K562 (cell line): ENCODE measurements around the gene GAPVD1.

ENCODE experiments used
- ATF7 ChIP-seq: fragments of 450-650 bp; IDR thresholded peaks from 2 replicates; pipeline ENCODE4 v1.7.1; 2014; ENCODE audit warnings: mild to moderate bottlenecking, moderate library complexity
- CREB1 ChIP-seq, 2 experiments: sonication (generic) in 1 of 2; formaldehyde crosslinking in 1 of 2; IDR thresholded peaks; 2 replicates each; pipeline versions ENCODE4 v1.6.1 to v1.8.0; 2012 to 2022; ENCODE audit warnings: inconsistent platforms in 1 of 2, mild to moderate bottlenecking in 1 of 2, missing genetic modification reagents in 1 of 2, moderate library complexity in 1 of 2
- HDAC6 ChIP-seq: IDR thresholded peaks from 2 replicates; pipeline ENCODE4 v1.6.1; 2012; ENCODE audit warnings: low read depth, mild to moderate bottlenecking, control low read depth, inconsistent platforms, low read length, moderate library complexity
- KDM2B ChIP-seq: fragments of 250-450 bp; sonication (Bioruptor Pico); IDR thresholded peaks from 2 replicates; pipeline ENCODE4 v1.8.0; 2021; ENCODE audit warnings: mild to moderate bottlenecking, moderate library complexity
- KLF1 ChIP-seq: fragments of 450-650 bp; IDR thresholded peaks from 2 replicates; pipeline ENCODE4 v1.6.1; 2016; ENCODE audit warnings: missing genetic modification characterization, missing compliant biosample characterization
- NR3C1 ChIP-seq: sonication (generic); formaldehyde crosslinking; IDR thresholded peaks from 2 replicates; pipeline ENCODE4 v1.8.1; 2022; ENCODE audit warnings: missing genetic modification reagents
- SRF ChIP-seq, 2 experiments: fragments of 250-450, 450-650 bp in 1 of 2; sonication (Bioruptor Pico) in 1 of 2; sonication (generic) in 1 of 2; formaldehyde crosslinking; IDR thresholded peaks; 2 replicates each; pipeline versions ENCODE4 v1.5.0 to v1.5.1; 2020 to 2022; ENCODE audit warnings: mild to moderate bottlenecking in 1 of 2, missing genetic modification reagents in 1 of 2
- U2AF2 ChIP-seq: fragments of 200-400 bp; formaldehyde crosslinking; optimal IDR thresholded peaks from 2 replicates; pipeline ENCODE3; 2017; ENCODE audit warnings: low read depth, mild to moderate bottlenecking, low read length
- YY1 ChIP-seq, 3 experiments: IDR thresholded peaks; 2 replicates each; pipeline ENCODE4 v1.6.1; 2011; ENCODE audit warnings: low read length in 2 of 3, mild to moderate bottlenecking in 2 of 3, moderate library complexity in 2 of 3, borderline replicate concordance in 1 of 3, control low read depth in 1 of 3, low read depth in 1 of 3; ENCODE audit not compliant: insufficient read depth in 3 of 3, insufficient replicate concordance in 2 of 3, control insufficient read depth in 1 of 3, insufficient read length in 1 of 3; ENCODE audit errors: extremely low read depth in 1 of 3
- TF ChIP-seq, protein P1 (sequence below), 2 experiments: fragments of 250-450 bp in 1 of 2; fragments of 450-650 bp in 1 of 2; sonication (Bioruptor Pico) in 1 of 2; IDR thresholded peaks; 2 replicates each; pipeline versions ENCODE4 v1.6.1 to v1.8.0; 2016 to 2021; ENCODE audit warnings: mild to moderate bottlenecking in 2 of 2, moderate library complexity in 2 of 2, missing compliant biosample characterization in 1 of 2, missing genetic modification characterization in 1 of 2
- TF ChIP-seq, protein P2 (sequence below): fragments of 200-800 bp; sonication (Bioruptor generic); IDR thresholded peaks from 2 replicates; pipeline ENCODE4 v1.6.1; 2017; ENCODE audit warnings: missing genetic modification characterization, missing compliant biosample characterization
- TF ChIP-seq, protein P3 (sequence below): sonication (generic); formaldehyde crosslinking; IDR thresholded peaks from 2 replicates; pipeline ENCODE4 v1.9.0; 2022; ENCODE audit warnings: mild to moderate bottlenecking, missing genetic modification reagents
- TF ChIP-seq, protein P4 (sequence below), 3 experiments: IDR thresholded peaks in 2 of 3; conservative IDR thresholded peaks in 1 of 3; 2 replicates each; pipeline ENCODE4 v1.5.1; 2011 to 2012; ENCODE audit warnings: low read length in 3 of 3, mild to moderate bottlenecking in 3 of 3, control low read depth in 2 of 3, improper control_type of control experiment in 1 of 3, inconsistent platforms in 1 of 3, low read depth in 1 of 3, mixed read lengths in 1 of 3, moderate library complexity in 1 of 3; ENCODE audit not compliant: insufficient read depth in 2 of 3

DNA sequence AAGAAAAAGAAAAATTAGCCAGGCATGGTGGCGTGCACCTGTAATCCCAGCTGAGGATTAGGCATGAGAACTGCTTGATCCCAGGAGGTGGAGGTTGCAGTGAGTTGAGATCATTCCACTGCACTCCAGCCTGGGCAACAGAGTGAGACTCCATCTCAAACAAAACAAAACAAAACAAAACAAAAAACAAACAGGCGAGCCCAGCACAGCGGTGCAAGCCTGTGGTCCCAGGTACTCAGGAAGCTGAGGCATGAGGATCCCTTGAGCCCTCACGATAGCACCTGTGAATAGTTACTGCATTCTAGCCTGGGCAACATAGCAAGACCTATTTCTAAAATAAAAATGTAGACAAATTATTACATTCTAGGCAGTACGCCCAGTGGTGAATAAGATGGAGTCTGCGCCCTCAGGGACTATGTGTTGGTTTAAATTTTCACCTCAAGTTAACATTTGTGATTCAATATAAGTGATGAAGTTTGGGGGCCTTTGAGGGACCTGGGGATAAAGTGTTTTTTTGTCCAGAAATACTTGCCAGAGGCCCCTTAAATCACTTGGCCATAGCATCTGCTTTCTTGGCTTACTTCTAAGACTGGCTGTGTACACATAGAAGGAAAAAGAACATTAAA lies 3.4 kb upstream of the GAPVD1 start:
- no peak for TF ChIP-seq SRF (CRISPR knock-in tag; IDR thresholded peaks at IDR 0.05)
- TF ChIP-seq, protein P1, sequence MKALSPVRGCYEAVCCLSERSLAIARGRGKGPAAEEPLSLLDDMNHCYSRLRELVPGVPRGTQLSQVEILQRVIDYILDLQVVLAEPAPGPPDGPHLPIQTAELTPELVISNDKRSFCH (CRISPR knock-in tag; IDR thresholded peaks at IDR 0.05), result no peak
- TF ChIP-seq, protein P1 (tag; IDR thresholded peaks at IDR 0.05), result no peak
- no peak for TF ChIP-seq YY1 (IDR thresholded peaks at IDR 0.05; ENCODE audit: borderline replicate concordance in 1 of 3, control insufficient read depth in 1 of 3, extremely low read depth in 1 of 3, insufficient read depth in 3 of 3, insufficient read length in 1 of 3, insufficient replicate concordance in 2 of 3, low read depth in 1 of 3, low read length in 2 of 3)
- TF ChIP-seq, protein P2, sequence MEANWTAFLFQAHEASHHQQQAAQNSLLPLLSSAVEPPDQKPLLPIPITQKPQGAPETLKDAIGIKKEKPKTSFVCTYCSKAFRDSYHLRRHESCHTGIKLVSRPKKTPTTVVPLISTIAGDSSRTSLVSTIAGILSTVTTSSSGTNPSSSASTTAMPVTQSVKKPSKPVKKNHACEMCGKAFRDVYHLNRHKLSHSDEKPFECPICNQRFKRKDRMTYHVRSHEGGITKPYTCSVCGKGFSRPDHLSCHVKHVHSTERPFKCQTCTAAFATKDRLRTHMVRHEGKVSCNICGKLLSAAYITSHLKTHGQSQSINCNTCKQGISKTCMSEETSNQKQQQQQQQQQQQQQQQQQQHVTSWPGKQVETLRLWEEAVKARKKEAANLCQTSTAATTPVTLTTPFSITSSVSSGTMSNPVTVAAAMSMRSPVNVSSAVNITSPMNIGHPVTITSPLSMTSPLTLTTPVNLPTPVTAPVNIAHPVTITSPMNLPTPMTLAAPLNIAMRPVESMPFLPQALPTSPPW (CRISPR knock-in tag), result no peak
- no peak for TF ChIP-seq HDAC6
- no peak for TF ChIP-seq KDM2B (CRISPR knock-in tag)
- TF ChIP-seq, protein P3, sequence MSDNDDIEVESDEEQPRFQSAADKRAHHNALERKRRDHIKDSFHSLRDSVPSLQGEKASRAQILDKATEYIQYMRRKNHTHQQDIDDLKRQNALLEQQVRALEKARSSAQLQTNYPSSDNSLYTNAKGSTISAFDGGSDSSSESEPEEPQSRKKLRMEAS (CRISPR knock-in tag), result no peak
- no peak for TF ChIP-seq ATF7
- TF ChIP-seq CREB1 (IDR thresholded peaks at IDR 0.05), result no peak
- no peak for TF ChIP-seq CREB1 (CRISPR knock-in tag; IDR thresholded peaks at IDR 0.05)
- TF ChIP-seq, protein P4, sequence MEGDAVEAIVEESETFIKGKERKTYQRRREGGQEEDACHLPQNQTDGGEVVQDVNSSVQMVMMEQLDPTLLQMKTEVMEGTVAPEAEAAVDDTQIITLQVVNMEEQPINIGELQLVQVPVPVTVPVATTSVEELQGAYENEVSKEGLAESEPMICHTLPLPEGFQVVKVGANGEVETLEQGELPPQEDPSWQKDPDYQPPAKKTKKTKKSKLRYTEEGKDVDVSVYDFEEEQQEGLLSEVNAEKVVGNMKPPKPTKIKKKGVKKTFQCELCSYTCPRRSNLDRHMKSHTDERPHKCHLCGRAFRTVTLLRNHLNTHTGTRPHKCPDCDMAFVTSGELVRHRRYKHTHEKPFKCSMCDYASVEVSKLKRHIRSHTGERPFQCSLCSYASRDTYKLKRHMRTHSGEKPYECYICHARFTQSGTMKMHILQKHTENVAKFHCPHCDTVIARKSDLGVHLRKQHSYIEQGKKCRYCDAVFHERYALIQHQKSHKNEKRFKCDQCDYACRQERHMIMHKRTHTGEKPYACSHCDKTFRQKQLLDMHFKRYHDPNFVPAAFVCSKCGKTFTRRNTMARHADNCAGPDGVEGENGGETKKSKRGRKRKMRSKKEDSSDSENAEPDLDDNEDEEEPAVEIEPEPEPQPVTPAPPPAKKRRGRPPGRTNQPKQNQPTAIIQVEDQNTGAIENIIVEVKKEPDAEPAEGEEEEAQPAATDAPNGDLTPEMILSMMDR (IDR thresholded peaks at IDR 0.05 in 2 of 3, conservative IDR thresholded peaks at IDR 0.05 in 1 of 3; ENCODE audit: insufficient read depth in 2 of 3, low read depth in 1 of 3, low read length in 3 of 3), result no peak
- no peak for TF ChIP-seq KLF1 (tag)
- TF ChIP-seq NR3C1 (CRISPR knock-in tag), result no peak
- TF ChIP-seq U2AF2, result no peak
